Stimulated activated naive CD8-positive, alpha-beta T cell treated with anti-CD3 and anti-CD28 coated beads, Interleukin-15, amount 100 ng/mL, for 72 hours (primary cell): ENCODE results near the gene KMT2B.

Source experiments
- ATAC-seq: fragments of 150-1000 bp; cut with Tn5 transposase; 2 replicates; pipeline ENCODE4 v1.10.0; 2021; ENCODE audit warnings: mild to moderate bottlenecking, moderate library complexity
- DNase-seq, 2 donors: peaks; one replicate each; pipeline ENCODE4 v3.0.0; 2021 to 2022
- H3K27ac Mint-ChIP-seq, 2 donors: one replicate each; pipeline ENCODE4 v1.8.0; 2022; ENCODE audit warnings: mild to moderate bottlenecking in 2 of 2, mixed read lengths in 2 of 2, moderate library complexity in 2 of 2
- H3K27me3 Mint-ChIP-seq: one replicate; pipeline ENCODE4 v1.8.0; 2022; ENCODE audit warnings: mixed read lengths
- H3K4me1 Mint-ChIP-seq: one replicate; pipeline ENCODE4 v1.8.0; 2022; ENCODE audit warnings: mild to moderate bottlenecking, mixed read lengths
- H3K4me3 Mint-ChIP-seq, 2 donors: one replicate each; pipeline ENCODE4 v1.8.0; 2022; ENCODE audit warnings: mild to moderate bottlenecking in 2 of 2, mixed read lengths in 2 of 2, moderate library complexity in 1 of 2
- H3K9me3 Mint-ChIP-seq, 2 donors: one replicate each; pipeline ENCODE4 v1.8.0; 2022; ENCODE audit warnings: mixed read lengths in 2 of 2

KMT2B gene

GRCh38 chr19:35740108-35740422, 22.3 kb downstream of the KMT2B start:
- DNase-seq (no peak), ATAC-seq (peak; percentile 38)
- Mint-ChIP-seq H3K27me3 (no peaks in the 10 kb centered on the region), H3K4me3 (peak overlapping the region; percentile 95 to 100), H3K4me1 (peaks cover 64% of the 10 kb centered on the region), H3K27ac (peak overlapping the region in 1 of 2 donors; percentile 97), H3K9me3 (no peaks in the 10 kb centered on the region)

- DNase-seq: peak; percentile 97 to 98
- ATAC-seq: peak; percentile 79
- peak overlapping the region; percentile 95 to 100 for H3K4me3 Mint-ChIP-seq
- peaks cover 62% of the 10 kb centered on the region for H3K4me1 Mint-ChIP-seq
- H3K27me3 Mint-ChIP-seq: no peaks in the 10 kb centered on the region
- H3K27ac Mint-ChIP-seq: peak overlapping the region; percentile 94 to 97
- no peaks in the 10 kb centered on the region for H3K9me3 Mint-ChIP-seq
These were observed 22.8 kb downstream of the KMT2B start for GRCh38 chr19:35740423-35741202.

GRCh38 chr19:35741203-35741515, 23.4 kb downstream of the KMT2B start:
- no peaks in the 10 kb centered on the region for H3K27me3 Mint-ChIP-seq
- peak overlapping the region; percentile 97 to 100 for H3K4me3 Mint-ChIP-seq
- peak overlapping the region; percentile 94 to 97 for H3K27ac Mint-ChIP-seq
- H3K4me1 Mint-ChIP-seq: peaks cover 65% of the 10 kb centered on the region
- DNase-seq (no peak), ATAC-seq (peak; percentile 2)
- H3K9me3 Mint-ChIP-seq: no peaks in the 10 kb centered on the region

- DNase-seq: peak; percentile 82 to 85
- Mint-ChIP-seq H3K27ac (peak within 1 kb of the TSS; percentile 99), H3K4me1 (peaks cover 63% of the 10 kb centered on the region), H3K27me3 (no peaks in the 10 kb centered on the region), H3K9me3 (no peaks in the 10 kb centered on the region), H3K4me3 (peak within 1 kb of the TSS; percentile 97 to 100)
- ATAC-seq: peak; percentile 1
These were observed 24.4 kb downstream of the KMT2B start, which contains the start of gene IGFLR1 for GRCh38 chr19:35742121-35742724. IGFLR1 (minus strand) TSS chr19:35742452; CDS start chr19:35741180, 1,272 bp downstream.

GRCh38 chr19:35743640-35744429, 26.0 kb downstream of the KMT2B start:
- Mint-ChIP-seq H3K9me3 (no peaks in the 10 kb centered on the region), H3K4me3 (peak overlapping the region; percentile 97 to 100), H3K27me3 (no peaks in the 10 kb centered on the region), H3K27ac (peak overlapping the region; percentile 99 to 100), H3K4me1 (peaks cover 65% of the 10 kb centered on the region)
- ATAC-seq (no peak), DNase-seq (no peak)

GRCh38 chr19:35744430-35745327, 26.9 kb downstream of the KMT2B start:
- Mint-ChIP-seq H3K4me3 (peak overlapping the region; percentile 97 to 100), H3K4me1 (peaks cover 65% of the 10 kb centered on the region), H3K9me3 (no peaks in the 10 kb centered on the region), H3K27me3 (no peaks in the 10 kb centered on the region), H3K27ac (peak overlapping the region; percentile 99 to 100)
- DNase-seq (peak; percentile 91), ATAC-seq (peak; percentile 62)

GRCh38 chr19:35745328-35746086, 27.7 kb downstream of the KMT2B start, which contains the start of the genes PSENEN and U2AF1L4:
PSENEN (plus strand) TSS chr19:35745651; CDS start chr19:35745931, 280 bp downstream.
U2AF1L4 (minus strand) TSS chr19:35745418; CDS start chr19:35745391, 27 bp downstream.
- H3K27ac Mint-ChIP-seq: peak within 1 kb of the TSS; percentile 99 to 100
- ATAC-seq: peak; percentile 64
- peaks cover 70% of the 10 kb centered on the region for H3K4me1 Mint-ChIP-seq
- H3K4me3 Mint-ChIP-seq: peak within 1 kb of the TSS; percentile 97 to 100
- H3K9me3 Mint-ChIP-seq: no peaks in the 10 kb centered on the region
- DNase-seq: peak; percentile 95 to 98
- H3K27me3 Mint-ChIP-seq: no peaks in the 10 kb centered on the region

- H3K27me3 Mint-ChIP-seq: no peaks in the 10 kb centered on the region
These were observed 28.3 kb downstream of the KMT2B start for GRCh38 chr19:35746087-35746462.

GRCh38 chr19:35746531-35746930, 28.7 kb downstream of the KMT2B start:
- H3K27ac Mint-ChIP-seq: peak overlapping the region; percentile 88 to 99
- peaks cover 70% of the 10 kb centered on the region for H3K4me1 Mint-ChIP-seq
- no peaks in the 10 kb centered on the region for H3K9me3 Mint-ChIP-seq
- no peak for DNase-seq
- peak overlapping the region; percentile 97 to 100 for H3K4me3 Mint-ChIP-seq
- no peaks in the 10 kb centered on the region for H3K27me3 Mint-ChIP-seq
- ATAC-seq: no peak

More at GRCh38 chr19:35746087-35746462, 28.3 kb downstream of the KMT2B start:
- H3K9me3 Mint-ChIP-seq: no peaks in the 10 kb centered on the region
- no peak for DNase-seq
- peaks cover 70% of the 10 kb centered on the region for H3K4me1 Mint-ChIP-seq
- H3K4me3 Mint-ChIP-seq: peak overlapping the region; percentile 97 to 100
- peak overlapping the region; percentile 99 to 100 for H3K27ac Mint-ChIP-seq
- ATAC-seq: no peak

- H3K9me3 Mint-ChIP-seq: no peaks in the 10 kb centered on the region
These were observed 30.6 kb downstream of the KMT2B start, which contains the start of gene LIN37 for GRCh38 chr19:35748106-35749020. LIN37 (plus strand) TSS chr19:35748576; CDS start chr19:35748725, 149 bp downstream.

GRCh38 chr19:35750167-35750566, 32.4 kb downstream of the KMT2B start:
- no peak for DNase-seq
- Mint-ChIP-seq H3K4me1 (peaks cover 53% of the 10 kb centered on the region), H3K4me3 (peak overlapping the region; percentile 39 to 86), H3K27ac (no peak overlapping the region), H3K9me3 (no peaks in the 10 kb centered on the region), H3K27me3 (no peaks in the 10 kb centered on the region)
- ATAC-seq: no peak

More at GRCh38 chr19:35748106-35749020, 30.6 kb downstream of the KMT2B start, which contains the start of gene LIN37:
- Mint-ChIP-seq H3K27me3 (no peaks in the 10 kb centered on the region), H3K27ac (peak within 1 kb of the TSS; percentile 90 to 99), H3K4me3 (peak within 1 kb of the TSS; percentile 86 to 100), H3K4me1 (peaks cover 59% of the 10 kb centered on the region)
- ATAC-seq (peak; percentile 83), DNase-seq (peak; percentile 97 to 99)

GRCh38 chr19:35751839-35752745, 34.3 kb downstream of the KMT2B start:
- no peaks in the 10 kb centered on the region for H3K9me3 Mint-ChIP-seq
- H3K27me3 Mint-ChIP-seq: peaks cover 13% of the 10 kb centered on the region
- DNase-seq (no peak), ATAC-seq (no peak)
- peak overlapping the region in 1 of 2 donors; percentile 73 for H3K27ac Mint-ChIP-seq
- H3K4me3 Mint-ChIP-seq: no peak overlapping the region
- peaks cover 53% of the 10 kb centered on the region for H3K4me1 Mint-ChIP-seq
